ENCODE results near the gene LAMC3.

GRCh38 chr9:130972957-130973685, 35.9 kb upstream of the LAMC3 start:
- TF ChIP-seq, protein P1, sequence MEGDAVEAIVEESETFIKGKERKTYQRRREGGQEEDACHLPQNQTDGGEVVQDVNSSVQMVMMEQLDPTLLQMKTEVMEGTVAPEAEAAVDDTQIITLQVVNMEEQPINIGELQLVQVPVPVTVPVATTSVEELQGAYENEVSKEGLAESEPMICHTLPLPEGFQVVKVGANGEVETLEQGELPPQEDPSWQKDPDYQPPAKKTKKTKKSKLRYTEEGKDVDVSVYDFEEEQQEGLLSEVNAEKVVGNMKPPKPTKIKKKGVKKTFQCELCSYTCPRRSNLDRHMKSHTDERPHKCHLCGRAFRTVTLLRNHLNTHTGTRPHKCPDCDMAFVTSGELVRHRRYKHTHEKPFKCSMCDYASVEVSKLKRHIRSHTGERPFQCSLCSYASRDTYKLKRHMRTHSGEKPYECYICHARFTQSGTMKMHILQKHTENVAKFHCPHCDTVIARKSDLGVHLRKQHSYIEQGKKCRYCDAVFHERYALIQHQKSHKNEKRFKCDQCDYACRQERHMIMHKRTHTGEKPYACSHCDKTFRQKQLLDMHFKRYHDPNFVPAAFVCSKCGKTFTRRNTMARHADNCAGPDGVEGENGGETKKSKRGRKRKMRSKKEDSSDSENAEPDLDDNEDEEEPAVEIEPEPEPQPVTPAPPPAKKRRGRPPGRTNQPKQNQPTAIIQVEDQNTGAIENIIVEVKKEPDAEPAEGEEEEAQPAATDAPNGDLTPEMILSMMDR (IDR thresholded peaks at IDR 0.05), result no peak
- no peak for TF ChIP-seq POLR2AphosphoS5 (IDR thresholded peaks at IDR 0.05)
- no peak for TF ChIP-seq POLR2A (IDR thresholded peaks at IDR 0.05)
